Trophoblast cell (in vitro differentiated cells and primary cell): ENCODE measurements around the gene OPCML.

ENCODE experiments used
- DNase-seq, 2 donors: peaks; one replicate each; pipeline ENCODE4 v3.0.0-alpha.2; 2016
- H2AFZ ChIP-seq: 2 replicates; pipeline ENCODE4 v1.6.1; 2013; ENCODE audit warnings: low read length, moderate library complexity, mild to moderate bottlenecking; ENCODE audit not compliant: insufficient read depth, poor library complexity
- H2AK5ac ChIP-seq: 2 replicates; pipeline ENCODE4 v1.6.1; 2013; ENCODE audit warnings: mild to moderate bottlenecking, low read length
- H2BK120ac ChIP-seq: 2 replicates; pipeline ENCODE4 v1.6.1; 2013; ENCODE audit warnings: low read length, mild to moderate bottlenecking, moderate library complexity; ENCODE audit not compliant: insufficient read depth, poor library complexity
- H2BK12ac ChIP-seq: 2 replicates; pipeline ENCODE4 v1.6.1; 2013; ENCODE audit warnings: mild to moderate bottlenecking, low read length, moderate library complexity
- H2BK5ac ChIP-seq: 2 replicates; pipeline ENCODE4 v1.6.1; 2013; ENCODE audit warnings: low read length, low read depth, moderate library complexity, mild to moderate bottlenecking; ENCODE audit not compliant: poor library complexity
- H3K14ac ChIP-seq: 2 replicates; pipeline ENCODE4 v1.6.1; 2013; ENCODE audit warnings: mild to moderate bottlenecking, low read length
- H3K18ac ChIP-seq: 2 replicates; pipeline ENCODE4 v1.6.1; 2013; ENCODE audit warnings: mild to moderate bottlenecking, low read length
- H3K23ac ChIP-seq: 2 replicates; pipeline ENCODE4 v1.6.1; 2013; ENCODE audit warnings: low read length
- H3K27ac ChIP-seq: 2 replicates; pipeline ENCODE4 v1.5.1; 2013; ENCODE audit warnings: low read depth, mild to moderate bottlenecking, inconsistent platforms, low read length, moderate library complexity
- H3K27me3 ChIP-seq: 2 replicates; pipeline ENCODE4 v1.6.1; 2013; ENCODE audit warnings: inconsistent platforms, mild to moderate bottlenecking, low read length, moderate library complexity; ENCODE audit not compliant: insufficient read depth
- H3K36me3 ChIP-seq, 2 experiments: 1 replicate in 1 of 2; 2 replicates in 1 of 2; pipeline ENCODE4 v1.6.1; 2013; ENCODE audit warnings: low read length in 2 of 2, mild to moderate bottlenecking in 2 of 2, moderate library complexity in 1 of 2; ENCODE audit not compliant: insufficient read depth in 2 of 2, control insufficient read depth in 1 of 2
- H3K4ac ChIP-seq: 2 replicates; pipeline ENCODE4 v1.6.1; 2013; ENCODE audit warnings: low read depth, mild to moderate bottlenecking, low read length, moderate library complexity
- H3K4me1 ChIP-seq, 2 experiments: 1 replicate in 1 of 2; 2 replicates in 1 of 2; pipeline ENCODE4 v1.6.1; 2013; ENCODE audit warnings: low read length in 2 of 2, mild to moderate bottlenecking in 2 of 2, moderate library complexity in 1 of 2; ENCODE audit not compliant: insufficient read depth in 2 of 2, control insufficient read depth in 1 of 2
- H3K4me2 ChIP-seq: 2 replicates; pipeline ENCODE4 v1.6.1; 2013; ENCODE audit warnings: inconsistent platforms, mild to moderate bottlenecking, low read length, moderate library complexity
- H3K4me3 ChIP-seq: 2 replicates; pipeline ENCODE4 v1.5.1; 2013; ENCODE audit warnings: mild to moderate bottlenecking, low read depth, low read length, inconsistent platforms
- H3K79me1 ChIP-seq: one replicate; pipeline ENCODE4 v1.6.1; 2013; ENCODE audit warnings: low read length
- H3K79me2 ChIP-seq: 2 replicates; pipeline ENCODE4 v1.6.1; 2013; ENCODE audit warnings: low read length, mild to moderate bottlenecking; ENCODE audit not compliant: control insufficient read depth, insufficient read depth, poor library complexity
- H3K9ac ChIP-seq: 2 replicates; pipeline ENCODE4 v1.6.1; 2013; ENCODE audit warnings: mild to moderate bottlenecking, low read length
- H3K9me3 ChIP-seq: 2 replicates; pipeline ENCODE4 v1.6.1; 2013; ENCODE audit warnings: low read depth, mild to moderate bottlenecking, control low read depth, inconsistent platforms, low read length; ENCODE audit not compliant: insufficient read depth
- H4K12ac ChIP-seq: 2 replicates; pipeline ENCODE4 v1.6.1; 2013; ENCODE audit warnings: low read depth, mild to moderate bottlenecking, low read length, moderate library complexity
- H4K8ac ChIP-seq: 2 replicates; pipeline ENCODE4 v1.6.1; 2013; ENCODE audit warnings: low read depth, mild to moderate bottlenecking, low read length, moderate library complexity
- H4K91ac ChIP-seq: one replicate; pipeline ENCODE4 v1.6.1; 2013; ENCODE audit warnings: low read depth, mild to moderate bottlenecking, low read length, moderate library complexity
- WGBS: extraction: QIAGEN DNeasy Blood & Tissue Kit; methylation state at CpG from one replicate; pipeline ENCODE4 v1.1.7; 2013; ENCODE audit warnings: missing lambda C conversion rate; ENCODE audit not compliant: insufficient read length, insufficient coverage; ENCODE audit errors: extremely low coverage; 5-methylcytosine and 5-hydroxymethylcytosine counted together

The OPCML gene

DNA sequence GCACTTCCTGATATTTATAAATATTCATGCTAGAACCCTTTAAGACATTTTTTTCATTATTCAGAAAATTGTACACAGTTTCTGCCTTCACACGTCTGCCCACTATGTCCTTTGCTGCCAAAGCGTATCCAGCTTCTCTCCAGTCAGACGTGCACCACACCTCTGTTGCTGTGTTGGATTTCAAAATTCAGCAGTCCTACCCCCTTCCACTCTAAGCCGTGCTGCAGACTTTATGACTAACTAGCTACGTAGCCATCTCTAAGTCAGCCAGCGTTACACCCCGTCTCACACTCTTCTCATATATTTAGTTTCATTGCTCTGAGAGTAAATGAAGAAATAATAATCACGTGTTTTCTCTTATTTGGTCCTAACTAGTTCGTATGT lies 28.2 kb upstream of the OPCML start:
- Histone ChIP-seq H3K4me2 (no peak overlapping the region), H3K36me3 (no peaks in the 10 kb centered on the region), H3K23ac (no peak overlapping the region), H4K12ac (no peak overlapping the region), H3K4ac (no peak overlapping the region), H2BK5ac (no peak overlapping the region), H3K9ac (no peak overlapping the region), H2AFZ (no peak overlapping the region), H3K4me3 (no peak overlapping the region), H4K91ac (no peak overlapping the region), H4K8ac (no peak overlapping the region), H2BK12ac (no peak overlapping the region), H3K4me1 (no peaks in the 10 kb centered on the region), H3K18ac (no peak overlapping the region), H3K27me3 (no peaks in the 10 kb centered on the region), H3K79me2 (no peaks in the 10 kb centered on the region), H3K9me3 (no peaks in the 10 kb centered on the region), H2AK5ac (no peak overlapping the region), H3K79me1 (no peaks in the 10 kb centered on the region), H2BK120ac (no peak overlapping the region), H3K27ac (no peak overlapping the region), H3K14ac (no peak overlapping the region)
- WGBS = no CpG with 5 or more reads among the region's 9 CpGs
- no peak for DNase-seq

DNA sequence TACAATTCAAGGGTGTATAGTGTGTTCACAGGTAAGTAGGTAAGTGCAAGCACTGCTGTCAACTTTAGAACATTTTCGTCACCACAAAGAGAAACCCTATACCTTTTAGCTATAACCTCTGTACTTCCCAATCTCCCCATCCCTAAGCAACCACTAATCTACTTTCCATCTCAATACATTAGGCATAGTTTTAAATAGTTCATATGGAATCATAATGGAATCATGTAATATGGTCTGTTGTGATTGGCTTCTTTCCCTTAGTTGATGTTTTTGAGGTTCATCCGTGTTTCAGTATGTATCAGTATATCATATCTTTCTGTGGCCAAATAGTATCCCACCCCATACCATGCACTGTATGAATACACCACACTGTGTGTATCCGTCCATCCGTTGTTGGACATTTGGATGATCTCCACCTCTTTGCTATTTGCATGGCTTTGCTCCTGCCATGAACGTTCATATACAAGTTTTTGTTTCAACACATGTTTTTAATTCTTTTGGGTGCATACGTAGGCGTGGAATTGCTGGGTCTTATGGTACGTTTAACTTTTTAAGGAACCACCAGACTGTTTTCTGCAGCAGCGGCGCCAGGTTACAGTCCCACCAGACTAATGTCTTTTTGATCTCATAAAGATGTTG lies 27.7 kb upstream of the OPCML start:
- no peak overlapping the region for H4K91ac ChIP-seq
- no peaks in the 10 kb centered on the region for H3K27me3 ChIP-seq
- no peak overlapping the region for H3K9ac ChIP-seq
- H3K4me1 ChIP-seq = no peaks in the 10 kb centered on the region
- H4K8ac ChIP-seq = no peak overlapping the region
- H3K27ac ChIP-seq = no peak overlapping the region
- H3K36me3 ChIP-seq = no peaks in the 10 kb centered on the region
- no peak overlapping the region for H3K14ac ChIP-seq
- no peaks in the 10 kb centered on the region for H3K79me2 ChIP-seq
- no CpG with 5 or more reads among the region's 10 CpGs for WGBS
- H2AK5ac ChIP-seq = no peak overlapping the region
- no peaks in the 10 kb centered on the region for H3K9me3 ChIP-seq
- no peak overlapping the region for H2BK5ac ChIP-seq
- no peak overlapping the region for H2BK120ac ChIP-seq
- H4K12ac ChIP-seq = no peak overlapping the region
- H3K18ac ChIP-seq = no peak overlapping the region
- no peak for DNase-seq
- H3K4me3 ChIP-seq = no peak overlapping the region
- no peak overlapping the region for H2AFZ ChIP-seq
- no peak overlapping the region for H3K23ac ChIP-seq
- no peak overlapping the region for H2BK12ac ChIP-seq
- H3K79me1 ChIP-seq = no peaks in the 10 kb centered on the region
- H3K4me2 ChIP-seq = no peak overlapping the region
- no peak overlapping the region for H3K4ac ChIP-seq

DNA sequence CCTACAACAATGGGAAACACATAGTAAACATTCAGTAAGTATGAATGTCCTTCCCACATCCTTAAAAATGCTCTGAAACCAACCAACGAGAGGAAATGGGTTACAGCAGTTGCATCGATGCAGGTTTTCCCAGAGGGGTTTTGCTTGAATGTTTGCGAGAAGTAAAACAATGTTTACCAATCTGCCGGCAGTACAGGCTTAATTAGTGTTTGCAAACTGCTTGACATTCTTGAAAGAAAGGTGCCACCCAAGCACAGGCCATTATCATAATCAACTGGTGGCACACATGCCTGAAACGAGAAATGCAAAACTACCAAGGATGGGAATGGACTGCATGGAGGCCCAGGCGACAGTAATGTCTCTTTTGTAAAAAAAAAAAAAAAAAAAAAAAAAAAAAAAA lies 27.1 kb upstream of the OPCML start:
- WGBS = no CpG with 5 or more reads among the region's 6 CpGs
- H4K8ac ChIP-seq = no peak overlapping the region

DNA sequence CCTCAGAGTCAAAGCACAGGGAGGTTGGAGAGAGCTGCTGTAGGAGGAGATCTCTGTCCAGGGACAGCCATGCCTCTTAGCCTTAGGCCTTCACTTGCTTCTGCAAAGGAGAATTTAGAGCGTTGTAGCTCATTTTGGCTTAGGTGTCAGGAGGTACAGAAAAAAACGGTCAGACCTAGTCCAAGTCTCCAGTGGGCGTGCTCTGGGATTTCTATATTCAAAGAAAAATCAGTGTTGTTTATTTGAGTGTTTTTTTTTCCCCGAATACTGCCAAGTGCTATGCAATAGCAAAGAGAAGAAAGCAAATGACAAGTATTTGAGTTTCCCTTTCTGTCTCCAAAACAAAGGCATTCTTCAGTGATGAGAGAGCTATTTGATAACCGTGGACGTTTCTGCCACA lies 22.7 kb upstream of the OPCML start:
- Histone ChIP-seq H4K12ac (no peak overlapping the region), H2BK12ac (no peak overlapping the region), H3K27ac (no peak overlapping the region), H3K4ac (no peak overlapping the region), H2BK120ac (no peak overlapping the region), H3K4me3 (no peak overlapping the region), H3K36me3 (no peaks in the 10 kb centered on the region), H4K91ac (no peak overlapping the region), H3K4me2 (no peak overlapping the region), H2AK5ac (no peak overlapping the region), H3K18ac (no peak overlapping the region), H3K27me3 (no peaks in the 10 kb centered on the region), H3K79me2 (no peaks in the 10 kb centered on the region), H2BK5ac (no peak overlapping the region), H3K9me3 (no peaks in the 10 kb centered on the region), H3K23ac (no peak overlapping the region), H3K79me1 (no peaks in the 10 kb centered on the region), H4K8ac (no peak overlapping the region), H3K9ac (no peak overlapping the region), H3K14ac (no peak overlapping the region), H3K4me1 (no peaks in the 10 kb centered on the region), H2AFZ (no peak overlapping the region)
- no CpG with 5 or more reads among the region's 6 CpGs for WGBS
- DNase-seq = no peak

More for the DNA sequence above, 27.1 kb upstream of the OPCML start:
- H4K91ac ChIP-seq = no peak overlapping the region
- H3K9ac ChIP-seq = no peak overlapping the region
- no peaks in the 10 kb centered on the region for H3K9me3 ChIP-seq
- H3K4me2 ChIP-seq = no peak overlapping the region
- H3K27ac ChIP-seq = no peak overlapping the region
- no peak overlapping the region for H2BK120ac ChIP-seq
- H3K27me3 ChIP-seq = no peaks in the 10 kb centered on the region
- no peak overlapping the region for H2AFZ ChIP-seq
- H3K79me2 ChIP-seq = no peaks in the 10 kb centered on the region
- no peak overlapping the region for H2BK12ac ChIP-seq
- H3K4me3 ChIP-seq = no peak overlapping the region
- H2AK5ac ChIP-seq = no peak overlapping the region
- H3K14ac ChIP-seq = no peak overlapping the region
- H3K4ac ChIP-seq = no peak overlapping the region
- DNase-seq = no peak
- no peak overlapping the region for H3K23ac ChIP-seq
- no peak overlapping the region for H4K12ac ChIP-seq
- H3K79me1 ChIP-seq = no peaks in the 10 kb centered on the region
- no peak overlapping the region for H2BK5ac ChIP-seq
- no peaks in the 10 kb centered on the region for H3K36me3 ChIP-seq
- no peak overlapping the region for H3K18ac ChIP-seq
- no peaks in the 10 kb centered on the region for H3K4me1 ChIP-seq
